ENCODE data around the gene ELP1. TPM values are rescaled to one million over a fixed set of nuclear protein-coding genes. Genes with fewer than 3 reads are reported as not detected.
A peak's percentile ranks its signal among the peaks of the same experiment; 100 is the strongest.
"Not testable (repeated sequence)": the region's sequence is repeated elsewhere in the genome, so short reads cannot be mapped to it uniquely, and the experiment has no call there.

The ELP1 gene
- total and polyA plus RNA-seq, 2 donors, result 23.4 to 25.1 TPM

- no peaks in the 10 kb centered on the region for H3K4me1 ChIP-seq (ENCODE audit: control insufficient read depth in 2 of 2, insufficient read depth in 2 of 2, low read length in 2 of 2)
- no peak overlapping the region for H3K27ac ChIP-seq (ENCODE audit: low read depth in 1 of 2, low read length in 1 of 2)
- no peaks in the 10 kb centered on the region for H3K9me3 ChIP-seq (ENCODE audit: control insufficient read depth in 2 of 2, insufficient read depth in 1 of 2, low read length in 1 of 2)
- H3K4me3 ChIP-seq (ENCODE audit: low read length in 2 of 2), result no peak overlapping the region
- peaks cover 54 to 65% of the 10 kb centered on the region in 2 donors for H3K36me3 ChIP-seq (ENCODE audit: control insufficient read depth in 2 of 2, insufficient read depth in 2 of 2, low read length in 1 of 2)
- H3K27me3 ChIP-seq (ENCODE audit: control insufficient read depth in 2 of 2, insufficient read depth in 1 of 2, low read length in 1 of 2), result no peaks in the 10 kb centered on the region
- no peak for DNase-seq (ENCODE audit: low read depth in 6 of 9, low spot score in 9 of 9)
- 98% methylated on average over 4 of the region's 4 CpGs for WGBS
These were observed 39.5 kb downstream of the ELP1 start for GRCh38 chr9:108894225-108894997.

GRCh38 chr9:108889649-108890067 lies 44.3 kb downstream of the ELP1 start:
- Histone ChIP-seq H3K4me1 (ENCODE audit: control insufficient read depth in 2 of 2, insufficient read depth in 2 of 2, low read length in 2 of 2) (no peaks in the 10 kb centered on the region), H3K27ac (ENCODE audit: low read depth in 1 of 2, low read length in 1 of 2) (no peak overlapping the region), H3K36me3 (ENCODE audit: control insufficient read depth in 2 of 2, insufficient read depth in 2 of 2, low read length in 1 of 2) (peaks cover 26 to 51% of the 10 kb centered on the region in 2 donors), H3K9me3 (ENCODE audit: control insufficient read depth in 2 of 2, insufficient read depth in 1 of 2, low read length in 1 of 2) (no peaks in the 10 kb centered on the region), H3K27me3 (ENCODE audit: control insufficient read depth in 2 of 2, insufficient read depth in 1 of 2, low read length in 1 of 2) (no peaks in the 10 kb centered on the region), H3K4me3 (ENCODE audit: low read length in 2 of 2) (no peak overlapping the region)
- DNase-seq (ENCODE audit: low read depth in 6 of 9, low spot score in 9 of 9), result peak in 3 of 9 donors; percentile 9 to 30 (median 13)
- 96% methylated on average over 4 of the region's 4 CpGs for WGBS

- not testable (repeated sequence) for H3K27me3 ChIP-seq (ENCODE audit: control insufficient read depth in 2 of 2, insufficient read depth in 1 of 2, low read length in 1 of 2); H3K9me3 ChIP-seq (ENCODE audit: control insufficient read depth in 2 of 2, insufficient read depth in 1 of 2, low read length in 1 of 2); DNase-seq (ENCODE audit: low read depth in 6 of 9, low spot score in 9 of 9); H3K4me3 ChIP-seq (ENCODE audit: low read length in 2 of 2); H3K27ac ChIP-seq (ENCODE audit: low read depth in 1 of 2, low read length in 1 of 2); H3K4me1 ChIP-seq (ENCODE audit: control insufficient read depth in 2 of 2, insufficient read depth in 2 of 2, low read length in 2 of 2)
- WGBS, result 97% methylated on average over 3 of the region's 3 CpGs
- H3K36me3 ChIP-seq (ENCODE audit: control insufficient read depth in 2 of 2, insufficient read depth in 2 of 2, low read length in 1 of 2), result peaks cover 11 to 33% of the 10 kb centered on the region in 2 donors
These were observed 47.2 kb downstream of the ELP1 start for GRCh38 chr9:108886594-108887271.

DNA sequence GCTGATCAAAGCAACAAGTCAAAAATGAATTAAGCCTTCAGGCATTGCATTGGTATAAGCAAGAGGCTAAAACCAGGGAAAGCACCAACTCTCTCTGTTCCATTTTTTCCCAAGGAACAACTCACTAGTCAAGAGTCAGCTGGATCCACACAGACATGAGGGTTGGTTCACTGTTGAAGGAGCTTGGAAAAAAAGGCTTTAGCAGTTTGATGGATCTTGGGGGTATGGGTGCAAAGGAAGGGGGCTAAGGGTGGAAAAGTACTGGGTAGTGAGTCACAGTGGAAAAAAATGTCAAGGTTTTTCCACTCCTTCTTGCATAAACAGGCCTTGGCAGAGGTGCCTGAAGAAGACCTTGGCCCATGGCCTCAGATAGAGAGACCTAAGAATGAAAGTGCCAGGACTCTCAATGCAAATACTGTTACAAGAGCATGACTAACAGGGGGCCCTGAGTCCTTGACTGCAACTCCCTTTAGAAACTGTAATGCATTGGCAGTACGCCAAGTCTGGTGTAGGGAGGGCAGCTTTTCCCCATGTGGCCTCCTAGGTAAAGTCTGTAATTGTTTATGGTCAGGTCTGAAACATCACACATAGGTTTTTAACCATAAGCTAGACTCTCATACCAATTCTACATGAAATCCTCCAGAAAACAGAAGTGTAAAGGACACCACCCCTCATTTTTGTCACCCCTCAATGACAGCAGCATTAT lies 48.1 kb downstream of the ELP1 start:
- DNase-seq (ENCODE audit: low read depth in 6 of 9, low spot score in 9 of 9), result peak in 1 of 9 donors; percentile 11
- 90% methylated on average over 1 of the region's 1 CpG for WGBS

GRCh38 chr9:108884701-108885100 lies 49.2 kb downstream of the ELP1 start:
- Histone ChIP-seq H3K4me3 (ENCODE audit: low read length in 2 of 2) (no peak overlapping the region), H3K27ac (ENCODE audit: low read depth in 1 of 2, low read length in 1 of 2) (no peak overlapping the region), H3K9me3 (ENCODE audit: control insufficient read depth in 2 of 2, insufficient read depth in 1 of 2, low read length in 1 of 2) (no peaks in the 10 kb centered on the region), H3K4me1 (ENCODE audit: control insufficient read depth in 2 of 2, insufficient read depth in 2 of 2, low read length in 2 of 2) (no peaks in the 10 kb centered on the region), H3K27me3 (ENCODE audit: control insufficient read depth in 2 of 2, insufficient read depth in 1 of 2, low read length in 1 of 2) (no peaks in the 10 kb centered on the region), H3K36me3 (ENCODE audit: control insufficient read depth in 2 of 2, insufficient read depth in 2 of 2, low read length in 1 of 2) (peaks cover 3 to 23% of the 10 kb centered on the region in 2 donors)
- WGBS, result 94% methylated on average over 3 of the region's 3 CpGs
- no peak for DNase-seq (ENCODE audit: low read depth in 6 of 9, low spot score in 9 of 9)

More for the DNA sequence above, 48.1 kb downstream of the ELP1 start:
- no peak overlapping the region for H3K4me3 ChIP-seq (ENCODE audit: low read length in 2 of 2)
- no peaks in the 10 kb centered on the region for H3K9me3 ChIP-seq (ENCODE audit: control insufficient read depth in 2 of 2, insufficient read depth in 1 of 2, low read length in 1 of 2)
- H3K36me3 ChIP-seq (ENCODE audit: control insufficient read depth in 2 of 2, insufficient read depth in 2 of 2, low read length in 1 of 2), result peaks cover 3 to 24% of the 10 kb centered on the region in 2 donors
- no peak overlapping the region for H3K27ac ChIP-seq (ENCODE audit: low read depth in 1 of 2, low read length in 1 of 2)
- no peaks in the 10 kb centered on the region for H3K4me1 ChIP-seq (ENCODE audit: control insufficient read depth in 2 of 2, insufficient read depth in 2 of 2, low read length in 2 of 2)
- no peaks in the 10 kb centered on the region for H3K27me3 ChIP-seq (ENCODE audit: control insufficient read depth in 2 of 2, insufficient read depth in 1 of 2, low read length in 1 of 2)

DNA sequence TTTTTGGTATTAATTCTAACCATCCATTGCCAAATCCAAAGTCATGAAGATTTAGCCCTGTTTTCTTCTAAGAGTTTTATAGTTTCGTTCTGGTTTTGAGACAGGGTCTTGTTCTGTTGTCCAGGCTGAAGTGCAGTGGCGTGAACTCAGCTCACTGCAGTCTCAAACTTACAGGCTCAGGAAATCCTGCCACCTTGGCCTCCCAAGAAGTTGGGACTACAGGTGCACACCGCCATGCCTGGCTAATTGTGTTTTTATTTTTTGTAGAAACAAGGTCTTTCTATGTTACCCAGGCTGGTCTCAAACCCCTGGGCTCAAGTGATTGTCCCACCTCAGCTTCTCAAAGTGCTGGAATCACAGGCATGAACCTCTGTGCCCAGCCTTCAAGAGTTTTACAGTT lies 50.8 kb downstream of the ELP1 start:
- H3K27me3 ChIP-seq (ENCODE audit: control insufficient read depth in 2 of 2, insufficient read depth in 1 of 2, low read length in 1 of 2), result no peaks in the 10 kb centered on the region
- no peaks in the 10 kb centered on the region for H3K9me3 ChIP-seq (ENCODE audit: control insufficient read depth in 2 of 2, insufficient read depth in 1 of 2, low read length in 1 of 2)
- no peaks in the 10 kb centered on the region for H3K4me1 ChIP-seq (ENCODE audit: control insufficient read depth in 2 of 2, insufficient read depth in 2 of 2, low read length in 2 of 2)
- WGBS, result 98% methylated on average over 3 of the region's 3 CpGs
- no peak overlapping the region for H3K27ac ChIP-seq (ENCODE audit: low read depth in 1 of 2, low read length in 1 of 2)
- no peak for DNase-seq (ENCODE audit: low read depth in 6 of 9, low spot score in 9 of 9)
- H3K36me3 ChIP-seq (ENCODE audit: control insufficient read depth in 2 of 2, insufficient read depth in 2 of 2, low read length in 1 of 2), result peaks cover 16 to 27% of the 10 kb centered on the region in 2 donors
- H3K4me3 ChIP-seq (ENCODE audit: low read length in 2 of 2), result no peak overlapping the region

GRCh38 chr9:108882052-108882888 lies 51.7 kb downstream of the ELP1 start:
- Histone ChIP-seq H3K27me3 (ENCODE audit: control insufficient read depth in 2 of 2, insufficient read depth in 1 of 2, low read length in 1 of 2) (no peaks in the 10 kb centered on the region), H3K27ac (ENCODE audit: low read depth in 1 of 2, low read length in 1 of 2) (no peak overlapping the region), H3K9me3 (ENCODE audit: control insufficient read depth in 2 of 2, insufficient read depth in 1 of 2, low read length in 1 of 2) (no peaks in the 10 kb centered on the region), H3K4me1 (ENCODE audit: control insufficient read depth in 2 of 2, insufficient read depth in 2 of 2, low read length in 2 of 2) (no peaks in the 10 kb centered on the region), H3K4me3 (ENCODE audit: low read length in 2 of 2) (no peak overlapping the region), H3K36me3 (ENCODE audit: control insufficient read depth in 2 of 2, insufficient read depth in 2 of 2, low read length in 1 of 2) (peaks cover 17 to 27% of the 10 kb centered on the region in 2 donors)
- 97% methylated on average over 6 of the region's 6 CpGs for WGBS
- no peak for DNase-seq (ENCODE audit: low read depth in 6 of 9, low spot score in 9 of 9)

GRCh38 chr9:108880738-108881316 lies 53.1 kb downstream of the ELP1 start:
- WGBS, result 92% methylated on average over 3 of the region's 3 CpGs

More at GRCh38 chr9:108880738-108881316, 53.1 kb downstream of the ELP1 start:
- no peak for DNase-seq (ENCODE audit: low read depth in 6 of 9, low spot score in 9 of 9)
- H3K27ac ChIP-seq (ENCODE audit: low read depth in 1 of 2, low read length in 1 of 2), result no peak overlapping the region
- H3K36me3 ChIP-seq (ENCODE audit: control insufficient read depth in 2 of 2, insufficient read depth in 2 of 2, low read length in 1 of 2), result peaks cover 29 to 35% of the 10 kb centered on the region in 2 donors
- H3K9me3 ChIP-seq (ENCODE audit: control insufficient read depth in 2 of 2, insufficient read depth in 1 of 2, low read length in 1 of 2), result no peaks in the 10 kb centered on the region
- no peaks in the 10 kb centered on the region for H3K27me3 ChIP-seq (ENCODE audit: control insufficient read depth in 2 of 2, insufficient read depth in 1 of 2, low read length in 1 of 2)
- no peaks in the 10 kb centered on the region for H3K4me1 ChIP-seq (ENCODE audit: control insufficient read depth in 2 of 2, insufficient read depth in 2 of 2, low read length in 2 of 2)
- no peak overlapping the region for H3K4me3 ChIP-seq (ENCODE audit: low read length in 2 of 2)

All from thymus (tissue), 11 donors.